SK-N-SH treated with all-trans-retinoic acid at 6 μM for 48 hours (cell line): ENCODE results near the gene SLC22A14.

Experiments used
- ATAC-seq: fragments of 200-7000 bp; cut with Tn5 transposase; 3 replicates; pipeline ENCODE4 v1.9.1; 2020; ENCODE audit warnings: mild to moderate bottlenecking, moderate library complexity
- ARNTL ChIP-seq: fragments of 450-650 bp; formaldehyde crosslinking; IDR thresholded peaks from 2 replicates; pipeline ENCODE4 v1.5.0; 2020; ENCODE audit warnings: low read depth, mild to moderate bottlenecking, moderate library complexity, borderline replicate concordance
- BACH2 ChIP-seq: fragments of 250-450 bp; sonication (Bioruptor Pico); IDR thresholded peaks from 2 replicates; pipeline ENCODE4 v1.9.0; 2021; ENCODE audit warnings: mild to moderate bottlenecking, borderline replicate concordance
- ESRRG ChIP-seq: fragments of 250-450 bp; sonication (Bioruptor Pico); IDR thresholded peaks from 2 replicates; pipeline ENCODE4 v1.6.1; 2021; ENCODE audit warnings: mild to moderate bottlenecking
- ISL1 ChIP-seq: fragments of 250-450 bp; sonication (Bioruptor Pico); IDR thresholded peaks from 2 replicates; pipeline ENCODE4 v2.1.2; 2022; ENCODE audit warnings: mild to moderate bottlenecking, moderate library complexity
- OSR1 ChIP-seq: fragments of 250-450 bp; sonication (Bioruptor Pico); IDR thresholded peaks from 2 replicates; pipeline ENCODE4 v1.8.0; 2022; ENCODE audit warnings: moderate library complexity, mild to moderate bottlenecking, inconsistent platforms
- PPARA ChIP-seq: fragments of 250-450 bp; sonication (Bioruptor Pico); IDR thresholded peaks from 2 replicates; pipeline ENCODE4 v1.5.0; 2020; ENCODE audit warnings: mild to moderate bottlenecking, borderline replicate concordance
- RARB ChIP-seq: fragments of 250-450 bp; sonication (Bioruptor Pico); IDR thresholded peaks from 2 replicates; pipeline ENCODE4 v1.8.0; 2021; ENCODE audit warnings: mild to moderate bottlenecking, moderate library complexity
- SNAI2 ChIP-seq: fragments of 250-450 bp; sonication (Bioruptor Pico); IDR thresholded peaks from 2 replicates; pipeline ENCODE4 v1.5.0; 2020; ENCODE audit warnings: mild to moderate bottlenecking, moderate library complexity
- TCF4 ChIP-seq: fragments of 250-450 bp; sonication (Bioruptor Pico); IDR thresholded peaks from 2 replicates; pipeline ENCODE4 v1.8.0; 2021; ENCODE audit warnings: mild to moderate bottlenecking, moderate library complexity, borderline replicate concordance
- TOX ChIP-seq: fragments of 250-450 bp; sonication (Bioruptor Pico); IDR thresholded peaks from 2 replicates; pipeline ENCODE4 v1.8.0; 2021; ENCODE audit warnings: mild to moderate bottlenecking, moderate library complexity, borderline replicate concordance
- ZC3H10 ChIP-seq: fragments of 250-450 bp; sonication (Bioruptor Pico); IDR thresholded peaks from 2 replicates; pipeline ENCODE4 v1.5.1; 2021; ENCODE audit warnings: mild to moderate bottlenecking, moderate library complexity
- ZFP3 ChIP-seq: fragments of 250-450 bp; sonication (Bioruptor Pico); IDR thresholded peaks from 2 replicates; pipeline ENCODE4 v1.5.0; 2020; ENCODE audit warnings: mild to moderate bottlenecking, moderate library complexity
- ZFP30 ChIP-seq: fragments of 450-650 bp; formaldehyde crosslinking; IDR thresholded peaks from 2 replicates; pipeline ENCODE4 v1.5.0; 2022; ENCODE audit warnings: mild to moderate bottlenecking, moderate library complexity
- ZNF565 ChIP-seq: fragments of 450-650 bp; formaldehyde crosslinking; conservative IDR thresholded peaks from 2 replicates; pipeline ENCODE4 v1.5.0; 2020; ENCODE audit warnings: low read depth, mild to moderate bottlenecking, moderate library complexity
- ZNF70 ChIP-seq: fragments of 450-650 bp; formaldehyde crosslinking; IDR thresholded peaks from 2 replicates; pipeline ENCODE4 v1.5.0; 2020; ENCODE audit warnings: mild to moderate bottlenecking, moderate library complexity
- ZNF8 ChIP-seq: fragments of 450-650 bp; formaldehyde crosslinking; IDR thresholded peaks from 2 replicates; pipeline ENCODE4 v1.5.0; 2020; ENCODE audit warnings: mild to moderate bottlenecking, moderate library complexity
- TF ChIP-seq, protein P1 (sequence below): fragments of 250-450 bp; sonication (Bioruptor Pico); IDR thresholded peaks from 2 replicates; pipeline ENCODE4 v1.5.1; 2021; ENCODE audit warnings: mild to moderate bottlenecking, moderate library complexity
- TF ChIP-seq, protein P2 (sequence below): fragments of 250-450 bp; sonication (Bioruptor Pico); IDR thresholded peaks from 2 replicates; pipeline ENCODE4 v1.8.0; 2020; ENCODE audit warnings: mild to moderate bottlenecking, moderate library complexity, borderline replicate concordance
- TF ChIP-seq, protein P3 (sequence below): fragments of 250-450 bp; sonication (Bioruptor Pico); IDR thresholded peaks from 2 replicates; pipeline ENCODE4 v1.5.1; 2020; ENCODE audit warnings: low read depth, mild to moderate bottlenecking, moderate library complexity
- TF ChIP-seq, protein P4 (sequence below): fragments of 250-450 bp; sonication (Bioruptor Pico); IDR thresholded peaks from 2 replicates; pipeline ENCODE4 v1.8.0; 2021; ENCODE audit warnings: low read depth, mild to moderate bottlenecking, moderate library complexity, borderline replicate concordance
- TF ChIP-seq, protein P5 (sequence below): fragments of 250-450 bp; sonication (Bioruptor Pico); IDR thresholded peaks from 2 replicates; pipeline ENCODE4 v1.5.0; 2020; ENCODE audit warnings: mild to moderate bottlenecking, moderate library complexity

The SLC22A14 gene

DNA sequence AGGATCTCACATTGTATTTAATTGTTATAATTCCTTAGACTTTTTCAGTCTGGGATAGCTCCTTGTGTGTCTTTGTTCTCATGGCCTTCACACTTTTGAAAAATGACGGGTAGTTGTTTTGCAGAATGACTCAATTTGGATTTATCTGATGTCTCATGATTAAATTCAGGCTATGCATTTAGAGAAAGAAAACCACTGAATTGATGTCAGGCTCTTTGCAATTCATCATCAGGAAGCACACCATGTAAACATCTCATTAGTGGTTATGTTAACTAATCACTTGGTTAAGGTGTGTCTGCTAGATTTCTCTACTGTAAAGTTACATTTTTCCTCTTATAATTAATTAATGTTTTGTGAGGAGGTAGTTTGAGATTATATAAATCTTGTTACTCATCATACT is 24.5 kb upstream of the SLC22A14 start:
- ATAC-seq = no peak
- TF ChIP-seq SNAI2 (CRISPR knock-in tag) (no peak), ZNF565 (CRISPR knock-in tag) (no peak), TOX (CRISPR knock-in tag) (no peak), BACH2 (CRISPR knock-in tag) (no peak), PPARA (CRISPR knock-in tag) (no peak), OSR1 (CRISPR knock-in tag) (no peak), ESRRG (no peak), ZNF70 (CRISPR knock-in tag) (no peak), ZNF8 (CRISPR knock-in tag) (no peak), ZFP30 (CRISPR knock-in tag) (no peak), TCF4 (CRISPR knock-in tag) (no peak)
- TF ChIP-seq, protein P1, sequence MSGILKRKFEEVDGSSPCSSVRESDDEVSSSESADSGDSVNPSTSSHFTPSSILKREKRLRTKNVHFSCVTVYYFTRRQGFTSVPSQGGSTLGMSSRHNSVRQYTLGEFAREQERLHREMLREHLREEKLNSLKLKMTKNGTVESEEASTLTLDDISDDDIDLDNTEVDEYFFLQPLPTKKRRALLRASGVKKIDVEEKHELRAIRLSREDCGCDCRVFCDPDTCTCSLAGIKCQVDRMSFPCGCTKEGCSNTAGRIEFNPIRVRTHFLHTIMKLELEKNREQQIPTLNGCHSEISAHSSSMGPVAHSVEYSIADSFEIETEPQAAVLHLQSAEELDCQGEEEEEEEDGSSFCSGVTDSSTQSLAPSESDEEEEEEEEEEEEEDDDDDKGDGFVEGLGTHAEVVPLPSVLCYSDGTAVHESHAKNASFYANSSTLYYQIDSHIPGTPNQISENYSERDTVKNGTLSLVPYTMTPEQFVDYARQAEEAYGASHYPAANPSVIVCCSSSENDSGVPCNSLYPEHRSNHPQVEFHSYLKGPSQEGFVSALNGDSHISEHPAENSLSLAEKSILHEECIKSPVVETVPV = no peak

DNA sequence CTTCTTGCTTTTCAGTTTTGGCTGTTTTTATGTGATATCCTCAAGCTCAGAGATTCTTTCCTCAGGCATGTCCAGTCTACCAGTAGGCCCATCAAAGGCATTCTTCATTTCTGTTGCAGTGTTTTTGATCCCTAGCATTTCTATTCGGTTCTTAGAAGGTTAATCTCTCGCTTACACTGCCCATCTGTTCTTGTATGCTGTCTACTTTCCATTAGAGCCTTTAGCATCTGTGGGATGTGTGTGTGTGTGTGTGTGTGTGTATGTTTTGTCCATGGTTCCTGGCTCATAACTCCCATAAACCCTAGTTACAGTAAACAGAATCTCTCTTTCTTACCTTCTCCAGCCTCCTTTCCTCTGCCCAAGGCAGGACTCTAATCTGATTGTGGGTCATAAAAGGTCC is 21.6 kb upstream of the SLC22A14 start:
- TF ChIP-seq, protein P1 = no peak
- TF ChIP-seq ZC3H10 (CRISPR knock-in tag) (no peak), ISL1 (CRISPR knock-in tag) (no peak), TCF4 (CRISPR knock-in tag) (no peak), ESRRG (no peak), SNAI2 (CRISPR knock-in tag) (no peak), ARNTL (CRISPR knock-in tag) (no peak), TOX (CRISPR knock-in tag) (no peak), RARB (no peak), ZFP3 (CRISPR knock-in tag) (no peak)
- TF ChIP-seq, protein P2, sequence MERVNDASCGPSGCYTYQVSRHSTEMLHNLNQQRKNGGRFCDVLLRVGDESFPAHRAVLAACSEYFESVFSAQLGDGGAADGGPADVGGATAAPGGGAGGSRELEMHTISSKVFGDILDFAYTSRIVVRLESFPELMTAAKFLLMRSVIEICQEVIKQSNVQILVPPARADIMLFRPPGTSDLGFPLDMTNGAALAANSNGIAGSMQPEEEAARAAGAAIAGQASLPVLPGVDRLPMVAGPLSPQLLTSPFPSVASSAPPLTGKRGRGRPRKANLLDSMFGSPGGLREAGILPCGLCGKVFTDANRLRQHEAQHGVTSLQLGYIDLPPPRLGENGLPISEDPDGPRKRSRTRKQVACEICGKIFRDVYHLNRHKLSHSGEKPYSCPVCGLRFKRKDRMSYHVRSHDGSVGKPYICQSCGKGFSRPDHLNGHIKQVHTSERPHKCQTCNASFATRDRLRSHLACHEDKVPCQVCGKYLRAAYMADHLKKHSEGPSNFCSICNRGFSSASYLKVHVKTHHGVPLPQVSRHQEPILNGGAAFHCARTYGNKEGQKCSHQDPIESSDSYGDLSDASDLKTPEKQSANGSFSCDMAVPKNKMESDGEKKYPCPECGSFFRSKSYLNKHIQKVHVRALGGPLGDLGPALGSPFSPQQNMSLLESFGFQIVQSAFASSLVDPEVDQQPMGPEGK = no peak
- TF ChIP-seq, protein P3, sequence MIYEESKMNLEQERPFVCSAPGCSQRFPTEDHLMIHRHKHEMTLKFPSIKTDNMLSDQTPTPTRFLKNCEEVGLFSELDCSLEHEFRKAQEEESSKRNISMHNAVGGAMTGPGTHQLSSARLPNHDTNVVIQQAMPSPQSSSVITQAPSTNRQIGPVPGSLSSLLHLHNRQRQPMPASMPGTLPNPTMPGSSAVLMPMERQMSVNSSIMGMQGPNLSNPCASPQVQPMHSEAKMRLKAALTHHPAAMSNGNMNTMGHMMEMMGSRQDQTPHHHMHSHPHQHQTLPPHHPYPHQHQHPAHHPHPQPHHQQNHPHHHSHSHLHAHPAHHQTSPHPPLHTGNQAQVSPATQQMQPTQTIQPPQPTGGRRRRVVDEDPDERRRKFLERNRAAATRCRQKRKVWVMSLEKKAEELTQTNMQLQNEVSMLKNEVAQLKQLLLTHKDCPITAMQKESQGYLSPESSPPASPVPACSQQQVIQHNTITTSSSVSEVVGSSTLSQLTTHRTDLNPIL (CRISPR knock-in tag) = no peak
- TF ChIP-seq, protein P4, sequence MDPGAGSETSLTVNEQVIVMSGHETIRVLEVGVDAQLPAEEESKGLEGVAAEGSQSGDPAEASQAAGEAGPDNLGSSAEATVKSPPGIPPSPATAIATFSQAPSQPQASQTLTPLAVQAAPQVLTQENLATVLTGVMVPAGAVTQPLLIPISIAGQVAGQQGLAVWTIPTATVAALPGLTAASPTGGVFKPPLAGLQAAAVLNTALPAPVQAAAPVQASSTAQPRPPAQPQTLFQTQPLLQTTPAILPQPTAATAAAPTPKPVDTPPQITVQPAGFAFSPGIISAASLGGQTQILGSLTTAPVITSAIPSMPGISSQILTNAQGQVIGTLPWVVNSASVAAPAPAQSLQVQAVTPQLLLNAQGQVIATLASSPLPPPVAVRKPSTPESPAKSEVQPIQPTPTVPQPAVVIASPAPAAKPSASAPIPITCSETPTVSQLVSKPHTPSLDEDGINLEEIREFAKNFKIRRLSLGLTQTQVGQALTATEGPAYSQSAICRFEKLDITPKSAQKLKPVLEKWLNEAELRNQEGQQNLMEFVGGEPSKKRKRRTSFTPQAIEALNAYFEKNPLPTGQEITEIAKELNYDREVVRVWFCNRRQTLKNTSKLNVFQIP = no peak
- TF ChIP-seq, protein P5, sequence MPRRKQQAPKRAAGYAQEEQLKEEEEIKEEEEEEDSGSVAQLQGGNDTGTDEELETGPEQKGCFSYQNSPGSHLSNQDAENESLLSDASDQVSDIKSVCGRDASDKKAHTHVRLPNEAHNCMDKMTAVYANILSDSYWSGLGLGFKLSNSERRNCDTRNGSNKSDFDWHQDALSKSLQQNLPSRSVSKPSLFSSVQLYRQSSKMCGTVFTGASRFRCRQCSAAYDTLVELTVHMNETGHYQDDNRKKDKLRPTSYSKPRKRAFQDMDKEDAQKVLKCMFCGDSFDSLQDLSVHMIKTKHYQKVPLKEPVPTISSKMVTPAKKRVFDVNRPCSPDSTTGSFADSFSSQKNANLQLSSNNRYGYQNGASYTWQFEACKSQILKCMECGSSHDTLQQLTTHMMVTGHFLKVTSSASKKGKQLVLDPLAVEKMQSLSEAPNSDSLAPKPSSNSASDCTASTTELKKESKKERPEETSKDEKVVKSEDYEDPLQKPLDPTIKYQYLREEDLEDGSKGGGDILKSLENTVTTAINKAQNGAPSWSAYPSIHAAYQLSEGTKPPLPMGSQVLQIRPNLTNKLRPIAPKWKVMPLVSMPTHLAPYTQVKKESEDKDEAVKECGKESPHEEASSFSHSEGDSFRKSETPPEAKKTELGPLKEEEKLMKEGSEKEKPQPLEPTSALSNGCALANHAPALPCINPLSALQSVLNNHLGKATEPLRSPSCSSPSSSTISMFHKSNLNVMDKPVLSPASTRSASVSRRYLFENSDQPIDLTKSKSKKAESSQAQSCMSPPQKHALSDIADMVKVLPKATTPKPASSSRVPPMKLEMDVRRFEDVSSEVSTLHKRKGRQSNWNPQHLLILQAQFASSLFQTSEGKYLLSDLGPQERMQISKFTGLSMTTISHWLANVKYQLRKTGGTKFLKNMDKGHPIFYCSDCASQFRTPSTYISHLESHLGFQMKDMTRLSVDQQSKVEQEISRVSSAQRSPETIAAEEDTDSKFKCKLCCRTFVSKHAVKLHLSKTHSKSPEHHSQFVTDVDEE = no peak
- TF ChIP-seq, all 23 proteins: peak for 0
- no peak for ATAC-seq
